Body of pancreas (tissue), 4 donors: ENCODE measurements around the gene PDIA2. TPM values are rescaled to one million over a fixed set of nuclear protein-coding genes. Genes with fewer than 3 reads are reported as not detected.

Source experiments
- ATAC-seq: fragments of 150-250 bp; one replicate; pipeline ENCODE4 v1.9.1; 2016
- DNase-seq, 4 donors: peaks; one replicate each; pipeline ENCODE4 v3.0.0-alpha.2; 2019
- H3K27ac ChIP-seq, 4 donors: fragments of 200-600 bp; sonication (generic); 1 replicate in 3 of 4; 2 replicates in 1 of 4; pipeline versions ENCODE4 v1.5.1 to v1.6.1; 2016 to 2019; ENCODE audit warnings: mild to moderate bottlenecking in 1 of 4, mixed read lengths in 1 of 4, moderate library complexity in 1 of 4
- H3K27me3 ChIP-seq, 2 donors: fragments of 200-600 bp; sonication (generic); one replicate each; pipeline ENCODE4 v1.6.0; 2016; ENCODE audit warnings: mild to moderate bottlenecking in 1 of 2
- H3K36me3 ChIP-seq, 2 donors: fragments of 200-600 bp; sonication (generic); replicated peaks in 1 of 2; 2 replicates each; pipeline ENCODE4 v1.5.1; 2016; ENCODE audit warnings: low read depth in 2 of 2; ENCODE audit not compliant: insufficient read depth in 1 of 2
- H3K4me1 ChIP-seq: fragments of 200-600 bp; sonication (generic); one replicate; pipeline ENCODE4 v1.6.0; 2016
- H3K4me3 ChIP-seq, 2 donors: fragments of 200-600 bp; sonication (generic); 1 replicate in 1 of 2; 2 replicates in 1 of 2; pipeline ENCODE4 v1.5.1; 2016 to 2019
- H3K9me3 ChIP-seq, 3 donors: fragments of 200-600 bp; sonication (generic); 1 replicate in 2 of 3; 2 replicates in 1 of 3; pipeline ENCODE4 v1.5.1; 2016
- CTCF ChIP-seq, 7 experiments: fragments of 450-650 bp in 4 of 7; fragments of 200-600 bp in 3 of 7; sonication (generic) in 3 of 7; IDR thresholded peaks; one replicate each; pipeline ENCODE4 v1.5.1; 2016 to 2019; ENCODE audit warnings: antibody characterized with exemption in 7 of 7
- POLR2A ChIP-seq, 3 donors: fragments of 450-650 bp; IDR thresholded peaks; one replicate each; pipeline ENCODE4 v1.6.1; 2016; ENCODE audit warnings: antibody characterized with exemption in 3 of 3, mild to moderate bottlenecking in 2 of 3
- WGBS, 2 donors: methylation state at CpG; one replicate each; pipeline ENCODE4 v1.1.5; 2017; 5-methylcytosine and 5-hydroxymethylcytosine counted together
- intact Hi-C: fragments of 100-400 bp; cut with DNase I; formaldehyde crosslinking; loops from one replicate; pipeline ENCODE4 v1.15.1; 2023
- total RNA-seq, 2 donors: library from RNA; depleted of rRNA; stranded (reverse); fragments of >200 nt; gene quantifications; one replicate each; pipeline ENCODE4 v1.1.0, GENCODE V29; 2016

The PDIA2 gene
- total RNA-seq, 2 donors from 2014 or later = 517 to 2,271 TPM

- peak; percentile 20 for ATAC-seq
Observed at GRCh38 chr16:290015-290680, 7.2 kb downstream of the PDIA2 start.

GRCh38 chr16:290681-291405 is 7.9 kb downstream of the PDIA2 start:
- Histone ChIP-seq H3K4me3 (no peak overlapping the region), H3K9me3 (no peaks in the 10 kb centered on the region), H3K4me1 (peaks cover 33% of the 10 kb centered on the region), H3K27ac (peak overlapping the region in 1 of 4 donors; percentile 34), H3K36me3 (peaks cover 0 to 7% of the 10 kb centered on the region in 2 donors), H3K27me3 (no peaks in the 10 kb centered on the region)
- ATAC-seq (peak; percentile 4), DNase-seq (no peak)
- intact Hi-C loops = no loop called here
- WGBS, 2 donors = 84 to 100% methylated on average over 2 to 38 of the region's 50 CpGs
- TF ChIP-seq CTCF (IDR thresholded peaks at IDR 0.05) = no peak
- TF ChIP-seq POLR2A (IDR thresholded peaks at IDR 0.05) = no peak

More at GRCh38 chr16:290015-290680, 7.2 kb downstream of the PDIA2 start:
- no peaks in the 10 kb centered on the region for H3K27me3 ChIP-seq
- peak in 3 of 4 donors; percentile 43 to 70 (median 60) for DNase-seq
- peaks cover 37% of the 10 kb centered on the region for H3K4me1 ChIP-seq
- WGBS, 2 donors = 38 to 60% methylated on average over 2 to 25 of the region's 25 CpGs
- no peak for TF ChIP-seq POLR2A (IDR thresholded peaks at IDR 0.05)
- no peak for TF ChIP-seq CTCF (IDR thresholded peaks at IDR 0.05)
- no peak overlapping the region for H3K4me3 ChIP-seq
- intact Hi-C loops = no loop called here
- peaks cover 0 to 7% of the 10 kb centered on the region in 2 donors for H3K36me3 ChIP-seq
- peak overlapping the region in 1 of 4 donors; percentile 34 for H3K27ac ChIP-seq
- H3K9me3 ChIP-seq = no peaks in the 10 kb centered on the region

- Histone ChIP-seq H3K27ac (no peak overlapping the region), H3K27me3 (no peaks in the 10 kb centered on the region), H3K4me3 (no peak overlapping the region), H3K4me1 (peaks cover 29% of the 10 kb centered on the region), H3K9me3 (no peaks in the 10 kb centered on the region), H3K36me3 (peaks cover 0 to 7% of the 10 kb centered on the region in 2 donors)
- TF ChIP-seq CTCF (IDR thresholded peaks at IDR 0.05) = no peak
- TF ChIP-seq POLR2A (IDR thresholded peaks at IDR 0.05) = no peak
- ATAC-seq = no peak
- intact Hi-C loops = no loop called here
- 84% methylated on average over 17 of the region's 17 CpGs; no CpG with 5 or more reads in 1 of the 2 donors for WGBS, 2 donors
- DNase-seq = no peak
Observed at GRCh38 chr16:291539-291938, 8.6 kb downstream of the PDIA2 start.

GRCh38 chr16:293043-293775 is 10.2 kb downstream of the PDIA2 start:
- H3K9me3 ChIP-seq = no peaks in the 10 kb centered on the region
- H3K27me3 ChIP-seq = no peaks in the 10 kb centered on the region
- 95 to 96% methylated on average over 4 to 30 of the region's 32 CpGs for WGBS, 2 donors
- intact Hi-C loops = no loop called here
- H3K4me3 ChIP-seq = no peak overlapping the region
- peaks cover 0 to 7% of the 10 kb centered on the region in 2 donors for H3K36me3 ChIP-seq
- ATAC-seq = no peak
- peaks cover 12% of the 10 kb centered on the region for H3K4me1 ChIP-seq
- no peak for TF ChIP-seq POLR2A (IDR thresholded peaks at IDR 0.05)
- no peak for TF ChIP-seq CTCF (IDR thresholded peaks at IDR 0.05)
- H3K27ac ChIP-seq = no peak overlapping the region
- DNase-seq = no peak
